DOHH2 (cell line): ENCODE measurements around the gene UHRF2.

Source experiments
- H3F3A ChIP-seq: fragments of 200-600 bp; sonication (generic), shearing (Covaris generic); 2 replicates; pipeline ENCODE4 v1.6.0; 2016; ENCODE audit warnings: antibody characterized with exemption, mild to moderate bottlenecking; ENCODE audit not compliant: control insufficient read depth, insufficient read depth
- H3K27ac ChIP-seq: fragments of 200-600 bp; sonication (generic); 2 replicates; pipeline ENCODE4 v1.5.1; 2014; ENCODE audit warnings: low read depth, mild to moderate bottlenecking, low read length, moderate library complexity
- H3K27me3 ChIP-seq: fragments of 200-600 bp; sonication (generic); 2 replicates; pipeline ENCODE4 v1.6.1; 2014; ENCODE audit warnings: mild to moderate bottlenecking, low read length, mixed read lengths; ENCODE audit not compliant: control insufficient read depth
- H3K36me3 ChIP-seq: fragments of 200-600 bp; sonication (generic); 2 replicates; pipeline ENCODE4 v1.6.1; 2014; ENCODE audit warnings: mild to moderate bottlenecking, low read length, moderate library complexity, mixed read lengths; ENCODE audit not compliant: control insufficient read depth
- H3K4me1 ChIP-seq: fragments of 200-600 bp; sonication (generic); 2 replicates; pipeline ENCODE4 v1.6.1; 2014; ENCODE audit warnings: mild to moderate bottlenecking, low read length, mixed read lengths; ENCODE audit not compliant: control insufficient read depth
- H3K4me2 ChIP-seq: fragments of 200-600 bp; sonication (generic); 2 replicates; pipeline ENCODE4 v1.6.0; 2014; ENCODE audit warnings: mild to moderate bottlenecking, low read length, moderate library complexity
- H3K4me3 ChIP-seq: fragments of 200-600 bp; sonication (generic); 2 replicates; pipeline ENCODE4 v1.5.1; 2014; ENCODE audit warnings: mild to moderate bottlenecking, low read length, mixed read lengths
- H3K79me2 ChIP-seq: fragments of 200-600 bp; sonication (generic); 2 replicates; pipeline ENCODE4 v1.6.1; 2014; ENCODE audit warnings: mild to moderate bottlenecking, low read length, mixed read lengths; ENCODE audit not compliant: control insufficient read depth
- H3K9me2 ChIP-seq: fragments of 200-600 bp; sonication (generic); replicated peaks from 2 replicates; pipeline ENCODE4 v1.6.1; 2014; ENCODE audit warnings: mild to moderate bottlenecking, low read length, mixed read lengths; ENCODE audit not compliant: control insufficient read depth
- H3K9me3 ChIP-seq: fragments of 200-600 bp; sonication (generic); 2 replicates; pipeline ENCODE4 v1.6.1; 2014; ENCODE audit warnings: antibody characterized with exemption, low read length, mixed read lengths; ENCODE audit not compliant: control insufficient read depth, insufficient read depth
- H4K20me1 ChIP-seq: fragments of 200-600 bp; sonication (generic); 2 replicates; pipeline ENCODE4 v1.6.0; 2014; ENCODE audit warnings: low read depth, mild to moderate bottlenecking, antibody characterized with exemption, low read length, moderate library complexity; ENCODE audit not compliant: control insufficient read depth, insufficient read depth
- CTCF ChIP-seq: fragments of 200-600 bp; sonication (generic); IDR thresholded peaks from one replicate; pipeline ENCODE4 v1.5.1; 2014; ENCODE audit warnings: antibody characterized with exemption, mild to moderate bottlenecking, low read depth, low read length; ENCODE audit not compliant: poor library complexity, severe bottlenecking
- EZH2phosphoT487 ChIP-seq: fragments of 200-600 bp; sonication (generic); IDR thresholded peaks from 2 replicates; pipeline ENCODE4 v1.6.1; 2017; ENCODE audit warnings: borderline replicate concordance, mild to moderate bottlenecking, antibody characterized with exemption, low read length, moderate library complexity, mixed read lengths

The UHRF2 gene

DNA sequence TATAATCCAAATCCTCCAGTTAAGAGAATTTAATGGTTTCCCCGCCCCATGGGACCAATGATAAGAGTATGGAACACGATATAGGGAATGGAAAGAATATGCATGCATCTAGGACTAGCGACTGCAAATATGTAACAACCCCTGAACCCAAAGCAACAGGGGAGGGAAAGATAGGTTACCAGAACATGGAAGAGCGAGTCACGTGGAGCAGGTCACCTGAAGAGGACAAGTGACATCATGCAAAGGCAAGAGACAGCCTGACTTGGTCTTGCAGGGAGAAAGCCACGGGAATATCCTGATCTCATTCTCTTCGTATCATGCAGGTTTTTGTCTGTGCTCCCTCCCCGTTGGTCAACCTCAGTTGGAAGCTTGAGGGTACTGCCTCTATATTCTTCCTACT, 4.7 kb upstream of the UHRF2 start:
- Histone ChIP-seq H3K79me2 (peaks cover 3% of the 10 kb centered on the region), H3K27ac (no peak overlapping the region), H3K9me2 (no peaks in the 10 kb centered on the region), H3K9me3 (no peaks in the 10 kb centered on the region), H3K4me3 (no peak overlapping the region), H3K27me3 (no peaks in the 10 kb centered on the region), H3K36me3 (peaks cover under 1% of the 10 kb centered on the region), H3K4me2 (no peak overlapping the region), H4K20me1 (no peaks in the 10 kb centered on the region), H3F3A (peaks cover 20% of the 10 kb centered on the region), H3K4me1 (peaks cover 63% of the 10 kb centered on the region)
- no peak for TF ChIP-seq EZH2phosphoT487
- no peak for TF ChIP-seq CTCF

DNA sequence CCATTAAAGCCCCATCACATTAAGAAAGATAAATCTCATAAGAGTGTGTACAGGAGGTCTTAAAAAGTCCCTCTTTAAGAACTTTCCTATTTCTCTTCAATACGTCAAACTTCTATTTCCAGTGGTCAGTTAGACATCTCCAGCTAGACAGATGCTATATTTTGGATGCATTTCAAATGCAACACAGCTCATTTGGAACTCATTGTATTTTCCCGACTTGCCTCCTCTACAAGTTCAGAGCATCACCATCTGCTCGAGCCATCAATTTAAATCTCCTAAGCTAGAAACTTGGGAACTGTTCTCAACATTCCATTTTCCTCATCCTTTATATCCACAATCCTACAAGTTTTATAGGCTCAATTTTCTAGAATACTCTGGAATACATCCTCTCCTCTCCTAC, 3.2 kb upstream of the UHRF2 start:
- Histone ChIP-seq H3K4me2 (peak overlapping the region; percentile 58), H3K36me3 (peaks cover 15% of the 10 kb centered on the region), H4K20me1 (peaks cover 6% of the 10 kb centered on the region), H3K4me3 (peak overlapping the region; percentile 38), H3K9me2 (no peaks in the 10 kb centered on the region), H3K9me3 (no peaks in the 10 kb centered on the region), H3F3A (peaks cover 20% of the 10 kb centered on the region), H3K4me1 (peaks cover 57% of the 10 kb centered on the region), H3K27me3 (no peaks in the 10 kb centered on the region), H3K27ac (peak overlapping the region; percentile 96), H3K79me2 (peaks cover 18% of the 10 kb centered on the region)
- TF ChIP-seq CTCF (no peak), EZH2phosphoT487 (no peak)

DNA sequence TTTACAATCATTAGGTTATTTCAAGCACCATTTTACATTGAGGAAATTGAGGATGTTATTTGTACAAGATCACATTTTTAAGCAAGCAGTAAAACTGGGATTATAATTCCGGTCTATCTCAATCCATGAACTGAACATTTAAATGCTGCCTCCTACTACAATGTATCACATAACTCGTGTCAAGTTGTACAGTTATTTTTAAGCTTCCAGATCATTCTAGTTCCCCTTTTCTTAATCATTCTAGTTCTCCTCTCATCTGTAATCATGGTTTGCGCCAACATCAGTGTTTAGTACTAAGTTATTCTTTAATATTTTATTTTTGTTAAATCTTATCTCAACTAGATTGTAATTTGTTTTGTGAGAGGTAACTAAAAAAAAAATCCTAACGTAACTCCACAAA, 2.4 kb upstream of the UHRF2 start:
- Histone ChIP-seq H3K4me2 (peak overlapping the region; percentile 58), H3K9me2 (no peaks in the 10 kb centered on the region), H3K27me3 (no peaks in the 10 kb centered on the region), H3K79me2 (peaks cover 27% of the 10 kb centered on the region), H3K4me3 (peak overlapping the region; percentile 38), H3K27ac (peak overlapping the region; percentile 96), H3K9me3 (no peaks in the 10 kb centered on the region), H3F3A (peaks cover 20% of the 10 kb centered on the region), H3K36me3 (peaks cover 23% of the 10 kb centered on the region), H3K4me1 (peaks cover 61% of the 10 kb centered on the region), H4K20me1 (peaks cover 14% of the 10 kb centered on the region)
- no peak for TF ChIP-seq EZH2phosphoT487
- no peak for TF ChIP-seq CTCF
